ENCODE measurements around the gene CIDEB. TPM values are rescaled to one million over a fixed set of nuclear protein-coding genes. Genes with fewer than 3 reads are reported as not detected.
A peak's percentile ranks its signal among the peaks of the same experiment; 100 is the strongest.

The CIDEB gene
- total RNA-seq, 1 donor from 2014 or later: 16.4 TPM

DNA sequence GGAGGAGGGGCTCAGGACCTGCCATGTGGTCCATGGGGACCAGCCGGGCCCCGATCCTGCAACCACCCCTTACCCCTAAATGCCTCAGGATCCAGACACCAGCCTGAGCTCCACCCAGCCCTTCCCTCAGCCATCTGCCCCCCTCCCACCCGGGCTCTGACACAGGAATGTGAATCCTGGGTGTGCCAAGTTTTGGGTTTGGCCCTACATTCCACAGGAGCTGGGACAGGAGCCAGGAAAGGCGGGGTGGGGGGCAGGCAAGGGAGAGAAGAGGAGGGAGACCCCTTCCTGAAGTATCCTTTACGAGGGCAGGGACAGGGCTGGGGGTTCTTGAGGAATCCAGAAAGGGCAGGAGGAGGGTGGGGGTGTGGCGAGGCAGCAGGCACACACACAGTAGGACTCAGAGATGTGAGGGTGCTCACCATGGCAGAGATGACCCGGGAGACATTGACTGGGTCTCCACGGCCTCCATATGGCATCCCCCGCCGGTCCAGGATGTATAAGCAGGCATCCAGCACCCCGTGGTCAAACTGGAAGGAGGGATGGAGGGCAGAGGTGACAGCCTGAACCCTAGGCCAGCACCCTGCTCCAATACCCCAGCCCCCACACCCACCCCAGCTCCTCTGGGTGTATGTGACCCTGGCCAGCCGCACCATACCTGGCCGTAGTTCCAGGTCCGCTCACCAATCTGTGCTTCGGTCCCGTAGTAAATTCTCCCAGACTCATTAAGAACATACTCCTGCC, 48.3 kb downstream of the CIDEB start:
- Histone ChIP-seq H3K27ac (peak overlapping the region; percentile 58), H3K27me3 (ENCODE audit: low read depth) (no peaks in the 10 kb centered on the region), H3K4me1 (peaks cover 12% of the 10 kb centered on the region), H3K36me3 (peaks cover 22% of the 10 kb centered on the region), H3K9me3 (no peaks in the 10 kb centered on the region), H3K4me3 (no peak overlapping the region)
- ATAC-seq (peak; percentile 77 to 79), DNase-seq (peak; percentile 80)
- TF ChIP-seq, protein P1, sequence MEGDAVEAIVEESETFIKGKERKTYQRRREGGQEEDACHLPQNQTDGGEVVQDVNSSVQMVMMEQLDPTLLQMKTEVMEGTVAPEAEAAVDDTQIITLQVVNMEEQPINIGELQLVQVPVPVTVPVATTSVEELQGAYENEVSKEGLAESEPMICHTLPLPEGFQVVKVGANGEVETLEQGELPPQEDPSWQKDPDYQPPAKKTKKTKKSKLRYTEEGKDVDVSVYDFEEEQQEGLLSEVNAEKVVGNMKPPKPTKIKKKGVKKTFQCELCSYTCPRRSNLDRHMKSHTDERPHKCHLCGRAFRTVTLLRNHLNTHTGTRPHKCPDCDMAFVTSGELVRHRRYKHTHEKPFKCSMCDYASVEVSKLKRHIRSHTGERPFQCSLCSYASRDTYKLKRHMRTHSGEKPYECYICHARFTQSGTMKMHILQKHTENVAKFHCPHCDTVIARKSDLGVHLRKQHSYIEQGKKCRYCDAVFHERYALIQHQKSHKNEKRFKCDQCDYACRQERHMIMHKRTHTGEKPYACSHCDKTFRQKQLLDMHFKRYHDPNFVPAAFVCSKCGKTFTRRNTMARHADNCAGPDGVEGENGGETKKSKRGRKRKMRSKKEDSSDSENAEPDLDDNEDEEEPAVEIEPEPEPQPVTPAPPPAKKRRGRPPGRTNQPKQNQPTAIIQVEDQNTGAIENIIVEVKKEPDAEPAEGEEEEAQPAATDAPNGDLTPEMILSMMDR (IDR thresholded peaks at IDR 0.05): no peak
- intact Hi-C loops (cut with DNase I): no loop called here

DNA sequence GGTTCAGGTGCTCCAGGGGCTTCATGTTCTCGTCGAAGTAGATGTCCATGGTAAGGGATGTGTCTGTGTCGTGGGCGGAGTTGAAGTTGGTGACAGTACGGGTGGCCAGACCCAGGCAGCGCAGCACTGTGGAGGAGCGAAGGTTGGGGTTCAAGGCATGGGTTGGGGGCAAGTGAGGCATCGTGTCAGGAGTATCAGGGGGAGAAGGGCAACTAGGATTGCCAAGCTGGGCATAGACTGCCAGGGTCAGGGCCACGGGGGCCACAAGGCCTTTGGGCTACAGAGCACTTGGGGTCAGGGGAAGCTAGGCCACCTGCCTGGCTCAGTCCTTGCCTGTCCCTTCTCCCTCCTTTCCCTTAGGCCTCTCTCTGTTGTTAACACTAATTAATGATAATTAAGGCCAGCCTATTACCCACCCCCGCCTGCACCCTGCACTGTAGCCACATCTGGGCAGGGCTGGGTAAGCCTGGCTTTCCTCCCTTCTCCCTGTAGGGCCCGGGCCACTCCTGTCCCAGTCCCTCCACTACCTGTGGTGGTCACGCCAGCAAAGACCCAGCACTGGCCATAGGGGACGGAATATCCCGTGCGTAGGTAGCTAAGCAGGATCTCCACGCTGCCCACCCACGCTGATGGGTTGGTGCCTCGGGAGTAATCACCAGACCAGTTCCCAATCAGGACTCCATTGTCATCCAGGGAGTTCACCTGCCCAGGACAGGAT, 49.1 kb downstream of the CIDEB start:
- no peaks in the 10 kb centered on the region for H3K9me3 ChIP-seq
- no peak overlapping the region for H3K4me3 ChIP-seq
- peaks cover 17% of the 10 kb centered on the region for H3K36me3 ChIP-seq
- H3K27ac ChIP-seq: peak overlapping the region; percentile 58
- H3K27me3 ChIP-seq (ENCODE audit: low read depth): no peaks in the 10 kb centered on the region
- DNase-seq (no peak), ATAC-seq (peak in 1 of 2 donors; percentile 1)
- intact Hi-C loops (cut with DNase I): no loop called here
- peaks cover 12% of the 10 kb centered on the region for H3K4me1 ChIP-seq
- TF ChIP-seq, protein P1 (IDR thresholded peaks at IDR 0.05): no peak

DNA sequence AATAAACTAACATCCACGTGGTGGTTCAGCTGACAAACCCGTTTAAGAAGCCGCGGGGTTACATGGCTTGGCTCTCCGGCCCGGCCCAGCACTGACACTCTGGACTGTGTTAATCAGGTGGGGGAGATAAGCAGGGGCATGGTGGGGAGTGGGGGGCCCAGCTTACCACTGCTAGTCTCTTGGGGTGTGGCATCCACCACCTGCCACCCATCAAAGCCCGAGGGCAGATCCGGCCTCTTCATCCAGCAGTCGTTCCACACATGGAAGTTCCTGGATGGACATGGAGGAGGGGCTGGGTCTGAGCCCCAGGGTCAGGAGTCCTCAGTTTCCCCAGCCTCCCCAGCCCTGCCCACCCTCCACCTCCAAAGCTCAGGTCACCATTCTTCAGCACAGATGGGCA, 49.7 kb downstream of the CIDEB start:
- no peaks in the 10 kb centered on the region for H3K9me3 ChIP-seq
- peaks cover 13% of the 10 kb centered on the region for H3K36me3 ChIP-seq
- peaks cover 12% of the 10 kb centered on the region for H3K4me1 ChIP-seq
- H3K27ac ChIP-seq: peak overlapping the region; percentile 58
- H3K4me3 ChIP-seq: no peak overlapping the region
- H3K27me3 ChIP-seq (ENCODE audit: low read depth): no peaks in the 10 kb centered on the region
- DNase-seq: peak; percentile 38
- ATAC-seq: no peak
- TF ChIP-seq, protein P1 (IDR thresholded peaks at IDR 0.05): no peak
- intact Hi-C loops (cut with DNase I): no loop called here

DNA sequence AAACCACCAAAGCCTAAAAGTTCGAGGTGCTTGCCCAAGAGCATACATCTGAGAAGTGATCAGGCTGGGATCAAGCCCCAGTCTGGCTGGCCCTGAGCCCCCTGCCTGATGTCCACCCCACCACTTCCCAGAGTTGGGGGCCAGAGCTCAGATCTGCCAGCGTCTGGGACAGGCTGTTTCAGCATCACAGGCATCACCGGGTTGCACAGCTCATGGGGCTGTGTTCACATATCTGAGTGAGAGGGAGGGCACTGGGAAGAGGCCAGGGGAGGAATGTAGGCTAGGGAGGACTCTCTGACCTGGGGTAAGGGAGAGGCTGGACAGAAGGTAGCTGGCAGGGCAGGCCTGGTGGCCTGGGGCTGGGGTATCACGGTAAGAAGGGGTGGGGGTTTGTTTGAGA, 50.8 kb downstream of the CIDEB start:
- Histone ChIP-seq H3K4me3 (no peak overlapping the region), H3K9me3 (no peaks in the 10 kb centered on the region), H3K36me3 (peaks cover 13% of the 10 kb centered on the region), H3K27ac (no peak overlapping the region), H3K27me3 (ENCODE audit: low read depth) (no peaks in the 10 kb centered on the region), H3K4me1 (peaks cover 12% of the 10 kb centered on the region)
- TF ChIP-seq, protein P1 (IDR thresholded peaks at IDR 0.05): no peak
- peak; percentile 34 for DNase-seq
- intact Hi-C loops (cut with DNase I): no loop called here
- ATAC-seq: peak in 1 of 2 donors; percentile 25

DNA sequence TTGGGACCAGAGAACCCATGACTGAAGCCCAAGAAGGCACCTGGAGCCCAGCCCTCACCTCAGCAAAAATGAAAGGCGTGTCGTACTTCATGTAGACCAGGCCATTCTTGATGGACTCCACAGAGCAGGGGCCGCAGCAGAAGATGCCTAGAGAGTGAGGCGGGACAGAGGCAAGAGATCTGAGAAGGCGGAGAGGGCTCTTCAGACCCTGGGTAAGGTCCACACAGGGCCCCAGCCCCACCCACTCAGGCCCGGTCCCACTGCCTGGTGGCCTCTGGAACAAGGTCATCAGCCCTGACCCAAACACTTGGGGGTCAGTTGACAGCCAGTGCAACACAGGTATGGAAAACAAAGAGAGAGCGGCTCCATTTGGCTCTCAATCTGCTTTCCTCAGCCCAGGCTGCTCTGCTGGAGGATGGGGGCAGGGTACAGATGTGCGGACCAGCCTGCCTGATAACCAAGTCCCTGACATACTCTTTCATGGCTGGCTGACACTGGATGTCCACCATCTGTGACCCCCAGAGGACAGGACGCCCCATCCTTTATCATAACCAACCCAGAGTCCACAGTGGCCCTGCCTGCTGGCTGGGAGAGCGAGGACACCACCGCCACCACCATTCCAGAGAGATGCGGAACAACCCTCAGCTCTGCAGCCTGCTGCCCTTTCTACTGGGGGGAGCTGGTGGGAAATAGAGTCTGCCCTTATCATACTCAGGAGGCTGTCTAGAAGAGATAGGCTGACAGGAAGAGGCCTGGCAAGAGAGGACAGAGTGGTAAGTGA, 51.7 kb downstream of the CIDEB start:
- no peak overlapping the region for H3K4me3 ChIP-seq
- ATAC-seq (no peak), DNase-seq (no peak)
- H3K4me1 ChIP-seq: peaks cover 12% of the 10 kb centered on the region
- no peaks in the 10 kb centered on the region for H3K27me3 ChIP-seq (ENCODE audit: low read depth)
- intact Hi-C loops (cut with DNase I): no loop called here
- no peaks in the 10 kb centered on the region for H3K9me3 ChIP-seq
- peaks cover 13% of the 10 kb centered on the region for H3K36me3 ChIP-seq
- H3K27ac ChIP-seq: no peak overlapping the region
- TF ChIP-seq, protein P1 (IDR thresholded peaks at IDR 0.05): no peak
